HL-60/S4 treated with retinoic acid at 250 ng/mL for 4 days and 3 days (cell line): ENCODE data around the gene RHOU.

Source experiments
- in situ Hi-C: fragments of 300-500 bp; cut with MboI; formaldehyde crosslinking; loops from 2 replicates; pipeline ENCODE4 v1.7.0; 2022; ENCODE audit warnings: low sequenced_read_pairs

The RHOU gene

DNA sequence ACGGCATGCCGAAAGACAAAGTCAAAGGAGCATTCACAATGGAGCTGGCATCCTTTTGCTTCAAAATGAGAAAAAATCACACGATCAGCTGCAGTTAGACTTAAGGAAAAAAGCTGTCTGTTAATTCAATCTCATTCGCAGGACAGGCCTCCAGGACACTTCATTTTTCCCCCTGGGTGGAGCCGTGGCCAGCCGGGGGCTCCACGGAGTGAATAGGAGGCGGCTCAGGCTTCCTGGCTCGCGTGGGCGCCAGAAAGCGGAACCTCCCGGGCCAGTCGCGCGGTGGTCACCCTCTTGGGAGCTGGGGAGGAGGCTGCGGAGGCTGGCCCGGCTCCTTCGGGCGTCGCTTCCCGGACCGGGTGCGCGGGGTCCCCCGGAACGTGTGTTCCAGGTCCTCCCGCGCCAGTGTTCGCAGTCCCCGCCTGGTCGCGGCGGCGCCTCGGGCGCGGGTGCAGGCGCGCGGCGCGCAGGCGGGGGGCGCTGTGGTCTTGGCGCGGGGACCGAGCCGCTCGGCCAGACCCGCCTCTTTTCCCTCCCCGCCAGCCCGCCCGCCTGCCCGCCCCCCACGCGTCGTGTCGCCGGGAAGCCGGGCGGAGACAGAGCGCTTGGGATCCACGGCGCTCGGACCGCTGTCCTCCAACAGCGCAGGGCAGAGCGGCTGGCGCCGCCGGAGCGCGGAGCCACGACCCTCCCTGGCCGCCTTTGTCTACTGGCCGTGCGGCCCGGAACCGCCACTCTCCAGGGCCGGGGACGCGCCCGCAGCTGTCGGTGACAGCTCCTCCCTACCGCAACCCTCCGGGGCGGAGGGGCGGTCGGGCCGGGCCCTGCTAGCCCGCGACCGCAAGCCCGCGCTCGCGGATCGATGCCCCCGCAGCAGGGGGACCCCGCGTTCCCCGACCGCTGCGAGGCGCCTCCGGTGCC is at the start of gene RHOU:
RHOU (plus strand) TSS at position 599 of the 921 bp plus-strand sequence; CDS start at position 863, 264 bp downstream.
- in situ Hi-C loops = no loop called here

DNA sequence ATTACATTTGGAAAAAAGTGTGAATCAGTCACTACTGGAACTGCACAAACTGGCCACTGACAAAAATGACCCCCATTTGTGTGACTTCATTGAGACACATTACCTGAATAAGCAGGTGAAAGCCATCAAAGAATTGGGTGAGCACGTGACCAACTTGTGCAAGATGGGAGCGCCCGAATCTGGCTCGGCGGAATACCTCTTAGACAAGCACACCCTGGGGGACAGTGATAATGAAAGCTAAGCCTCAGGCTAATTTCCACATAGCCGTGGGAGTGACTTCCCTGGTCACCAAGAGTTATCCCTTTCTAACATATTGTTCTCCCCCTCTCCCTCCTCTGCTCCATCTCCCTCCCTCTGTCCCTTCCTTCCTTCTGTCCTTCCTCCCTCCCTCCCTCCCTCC is 47.7 kb upstream of the RHOU start:
- in situ Hi-C loops = no loop called here

DNA sequence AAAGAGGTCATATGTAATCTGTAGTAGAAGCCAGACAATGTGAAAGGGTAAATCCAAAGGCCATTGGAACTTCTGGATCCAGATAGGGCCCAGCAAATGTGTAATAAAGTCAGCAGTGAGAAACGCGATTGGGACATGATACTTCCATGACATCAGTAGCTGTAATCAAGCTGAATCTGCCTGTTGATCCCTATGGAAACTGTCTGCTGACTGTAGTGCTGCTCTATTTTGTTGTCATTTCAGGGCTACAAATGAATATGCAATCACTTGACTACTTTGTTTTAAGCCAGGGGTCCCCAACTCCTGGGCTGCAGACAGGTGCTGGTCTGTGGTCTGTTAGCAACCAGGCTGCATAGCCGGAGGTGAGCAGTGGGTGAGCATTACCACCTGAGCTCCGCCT is 46.0 kb upstream of the RHOU start:
- in situ Hi-C loops = no loop called here

DNA sequence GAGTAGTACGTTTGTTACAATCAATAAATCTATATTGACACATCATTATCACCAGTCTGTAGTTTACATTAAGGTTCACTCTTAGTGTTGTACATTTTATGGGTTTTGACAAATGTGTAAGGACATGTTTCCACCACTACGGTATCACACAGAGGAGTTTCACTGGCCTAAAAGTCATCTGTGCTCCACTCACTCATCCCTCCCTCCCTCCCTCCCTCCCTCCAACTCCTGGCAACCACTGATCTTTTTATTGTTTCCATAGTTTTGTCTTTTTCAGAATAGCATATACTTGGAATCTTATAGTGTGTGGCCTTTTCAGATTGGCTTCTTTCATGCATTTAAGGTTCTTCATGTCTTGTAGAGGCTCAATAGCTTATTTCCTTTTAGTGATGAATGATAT is 44.1 kb upstream of the RHOU start:
- in situ Hi-C loops = loop anchor here (10.0 kb wide), 1 partner anchor 544 kb away; no protein-coding TSS in a partner anchor

DNA sequence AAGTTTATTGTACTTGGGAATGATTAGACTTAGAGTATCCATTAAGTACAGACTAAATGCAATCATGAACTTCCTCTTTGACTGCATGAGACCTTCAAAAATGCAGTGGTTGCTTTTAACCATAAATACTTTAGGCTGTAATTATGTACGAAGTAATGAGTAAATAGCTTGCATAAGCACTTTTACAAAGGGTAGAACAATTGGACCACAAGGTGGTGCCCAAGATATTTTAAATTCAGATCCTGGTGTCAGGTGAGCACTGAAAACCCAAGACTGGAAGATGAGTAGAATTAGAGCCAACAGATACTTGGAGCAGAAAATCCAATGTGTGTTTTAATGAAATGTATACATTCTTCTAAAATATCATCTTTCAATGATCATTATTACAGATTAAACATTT is 43.4 kb upstream of the RHOU start:
- in situ Hi-C loops = loop anchor here (10.0 kb wide), 1 partner anchor 543 kb away; no protein-coding TSS in a partner anchor

DNA sequence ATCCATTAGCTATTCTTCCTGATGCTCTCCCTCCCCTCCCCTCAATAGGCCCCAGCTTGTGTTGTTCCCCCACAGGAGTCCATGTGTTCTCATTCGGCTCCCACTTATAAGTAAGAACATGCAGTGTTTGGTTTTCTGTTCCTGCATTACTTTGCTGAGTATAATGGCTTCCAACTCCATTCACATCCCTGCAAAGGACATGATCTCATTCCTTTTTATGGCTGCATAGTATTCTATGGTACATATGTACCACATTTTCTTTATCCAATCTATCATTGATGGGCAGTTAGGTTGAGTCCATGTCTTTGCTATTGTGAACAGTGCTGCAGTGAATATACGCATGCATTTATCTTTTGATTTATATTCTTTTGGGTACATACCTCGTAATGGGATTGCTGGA is 40.8 kb upstream of the RHOU start:
- in situ Hi-C loops = loop anchor here (10.0 kb wide), 1 partner anchor 540 kb away; no protein-coding TSS in a partner anchor

DNA sequence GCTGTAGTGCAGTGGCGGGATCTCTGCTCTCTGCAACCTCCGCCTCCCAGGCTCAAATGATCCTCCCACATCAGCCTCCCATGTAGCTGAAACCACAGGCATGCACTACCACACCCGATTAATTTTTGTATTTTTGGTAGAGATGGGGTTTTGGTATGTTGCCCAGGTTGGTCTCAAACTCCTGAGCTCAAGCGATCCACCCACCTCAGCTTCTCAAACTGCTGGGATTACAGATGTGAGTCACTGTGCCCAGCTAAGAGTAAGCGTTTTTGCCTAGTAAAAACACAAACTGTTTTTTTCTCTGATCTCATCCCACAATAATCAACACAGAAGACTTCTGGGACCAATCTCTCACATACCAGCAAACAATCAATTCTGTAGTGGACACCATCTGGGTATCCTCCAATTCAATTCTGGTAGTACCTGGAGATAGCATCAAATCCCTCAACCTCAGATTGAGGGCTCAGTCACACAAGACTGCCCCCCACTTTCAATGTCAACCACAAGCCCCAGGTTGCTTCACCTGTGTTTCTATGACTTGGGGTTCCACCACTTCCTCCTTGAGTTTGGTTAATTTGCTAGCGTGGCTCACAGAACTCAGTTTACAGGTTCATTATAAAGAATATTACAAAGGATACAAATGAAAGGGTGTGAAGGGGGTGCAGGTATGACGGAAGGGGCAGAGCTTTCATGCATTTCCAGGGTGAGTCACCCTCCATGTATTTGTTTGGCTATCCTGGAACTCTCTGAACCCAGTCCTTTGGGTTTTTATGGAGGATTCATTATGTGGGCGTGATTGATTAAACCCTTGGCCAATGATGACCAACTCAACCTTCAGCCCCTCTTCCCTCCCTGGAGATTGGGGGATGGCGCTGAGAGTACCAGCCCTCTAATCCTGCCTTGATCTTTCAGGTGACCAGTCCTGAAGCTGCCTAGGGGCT is 40.0 kb upstream of the RHOU start:
- in situ Hi-C loops = loop anchor here (10.0 kb wide), 1 partner anchor 540 kb away; no protein-coding TSS in a partner anchor

DNA sequence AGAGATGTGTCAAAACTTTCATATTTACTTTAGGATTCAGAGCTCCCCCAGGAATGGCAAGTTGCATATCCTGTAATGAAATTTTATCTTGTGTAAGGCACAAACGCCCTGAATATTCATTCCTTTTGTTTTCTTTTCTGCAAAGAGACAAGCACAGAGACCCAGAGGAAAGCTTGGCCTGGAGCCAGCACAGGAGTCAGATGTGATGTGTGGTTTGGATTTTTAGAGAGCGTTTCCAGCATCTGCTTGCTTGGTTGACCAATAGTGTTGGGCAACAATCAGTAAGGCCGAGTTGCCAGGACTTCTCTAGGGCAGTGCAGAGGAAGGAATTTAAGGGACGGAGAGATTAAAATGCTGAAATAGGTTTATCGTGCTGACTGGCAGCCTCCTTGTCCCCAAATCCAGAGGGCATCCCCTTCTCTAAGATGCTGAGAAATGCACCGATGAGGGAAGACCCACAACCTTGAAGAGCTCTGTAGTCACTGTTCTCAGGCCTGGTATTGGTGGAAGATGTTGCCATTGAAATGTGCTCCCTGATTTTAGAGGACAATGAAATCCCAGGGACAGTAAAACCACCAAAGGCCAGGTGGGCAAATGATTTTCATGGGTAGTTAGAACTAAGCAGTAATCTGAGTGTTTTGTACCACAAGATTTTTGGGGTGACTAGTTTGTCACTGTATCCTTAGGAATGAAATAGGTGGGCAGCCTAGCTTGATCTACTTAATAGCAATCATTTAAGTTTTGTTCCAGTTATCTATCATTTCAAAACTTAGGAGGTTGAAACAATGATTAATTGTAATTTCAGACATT is 37.9 kb upstream of the RHOU start:
- in situ Hi-C loops = loop anchor here (10.0 kb wide), 1 partner anchor 537 kb away; no protein-coding TSS in a partner anchor

DNA sequence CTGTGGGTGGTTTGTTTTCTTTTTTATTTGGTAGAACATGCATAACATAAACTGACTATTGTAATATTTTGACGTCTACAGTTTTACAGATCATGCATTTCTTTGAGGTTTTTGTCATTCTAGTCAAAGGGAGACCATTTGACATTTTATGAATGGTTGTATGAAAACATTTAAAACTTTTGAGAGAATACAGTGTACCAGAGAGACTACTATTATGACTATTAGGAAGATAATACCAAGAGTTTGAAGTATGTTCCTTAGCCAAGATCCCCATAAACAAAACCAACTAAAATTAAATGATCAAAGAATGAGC is 37.3 kb upstream of the RHOU start:
- in situ Hi-C loops = loop anchor here (10.0 kb wide), 1 partner anchor 537 kb away; no protein-coding TSS in a partner anchor

DNA sequence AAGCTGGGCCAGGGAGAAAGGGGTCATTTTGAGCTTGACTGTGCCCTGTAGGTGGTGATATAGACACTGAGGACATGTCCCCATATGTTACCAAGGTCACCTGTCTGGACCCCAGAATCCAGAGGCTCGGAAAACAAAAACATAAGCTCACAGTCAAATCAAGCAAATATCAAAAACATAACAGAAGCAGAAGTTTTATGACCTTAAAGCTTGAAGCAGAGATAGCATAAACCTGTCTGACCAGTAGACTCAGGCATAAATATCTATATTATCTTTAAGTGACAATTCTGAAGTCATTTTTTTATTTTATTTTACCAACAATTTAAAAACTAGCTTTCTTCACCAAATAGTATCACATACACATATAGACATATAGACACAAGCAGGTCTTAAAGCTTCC is 32.8 kb upstream of the RHOU start:
- in situ Hi-C loops = no loop called here

DNA sequence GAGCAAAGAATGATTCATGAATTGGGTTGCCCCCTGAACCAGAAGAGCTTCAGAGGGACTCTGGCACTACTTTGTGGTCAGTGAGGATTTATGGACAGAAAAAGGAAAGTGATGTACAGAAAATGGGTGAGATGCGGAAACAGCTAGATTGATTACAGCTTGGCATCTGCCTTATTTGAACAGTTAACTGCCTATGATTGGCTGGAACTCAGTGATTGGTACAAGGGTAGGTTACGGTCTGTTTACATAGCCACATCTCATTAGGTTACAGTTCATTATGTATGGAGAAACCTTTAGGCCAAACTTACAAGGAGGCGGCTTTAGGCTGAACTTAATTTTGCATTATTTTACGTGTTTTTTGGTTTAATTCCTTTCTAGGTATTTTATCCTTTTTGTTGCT is 29.0 kb upstream of the RHOU start:
- in situ Hi-C loops = no loop called here

DNA sequence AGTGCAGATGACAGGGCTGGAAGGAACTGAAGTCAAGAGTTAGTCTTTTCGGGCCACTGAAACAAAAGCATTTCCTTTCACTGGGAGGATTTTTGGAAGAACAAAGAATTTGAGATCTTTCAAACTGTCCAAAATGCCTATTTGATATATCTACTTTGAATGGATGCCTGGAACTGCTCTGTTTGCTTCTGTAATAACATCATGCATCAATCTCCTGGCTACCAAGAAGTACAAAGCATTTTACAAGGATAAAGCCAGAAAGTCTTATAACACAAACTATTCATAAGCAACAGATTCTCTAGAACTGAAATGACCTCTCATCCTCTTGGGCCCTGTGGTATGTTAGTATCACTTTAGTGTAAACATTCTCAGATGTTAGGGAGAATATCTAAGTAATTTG is 18.2 kb upstream of the RHOU start:
- in situ Hi-C loops = no loop called here

DNA sequence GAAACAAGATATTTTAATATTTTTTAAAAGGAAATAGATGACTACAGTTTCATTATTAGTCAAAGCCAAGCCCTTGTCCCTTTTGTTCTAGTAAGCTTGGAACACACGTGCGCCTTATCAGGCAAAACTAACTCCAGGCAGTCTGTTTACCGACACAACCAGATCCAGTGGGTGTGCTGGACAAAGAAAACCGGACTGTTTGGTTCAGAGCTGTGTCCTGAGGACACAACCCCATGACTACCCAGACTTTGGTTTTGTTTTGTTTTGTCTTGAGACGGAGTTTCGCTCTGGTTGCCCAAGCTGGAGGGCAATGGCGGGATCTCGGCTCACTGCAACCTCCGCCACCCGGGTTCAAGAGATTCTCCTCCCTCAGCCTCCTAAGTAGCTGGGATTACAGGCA is 13.9 kb upstream of the RHOU start:
- in situ Hi-C loops = no loop called here

DNA sequence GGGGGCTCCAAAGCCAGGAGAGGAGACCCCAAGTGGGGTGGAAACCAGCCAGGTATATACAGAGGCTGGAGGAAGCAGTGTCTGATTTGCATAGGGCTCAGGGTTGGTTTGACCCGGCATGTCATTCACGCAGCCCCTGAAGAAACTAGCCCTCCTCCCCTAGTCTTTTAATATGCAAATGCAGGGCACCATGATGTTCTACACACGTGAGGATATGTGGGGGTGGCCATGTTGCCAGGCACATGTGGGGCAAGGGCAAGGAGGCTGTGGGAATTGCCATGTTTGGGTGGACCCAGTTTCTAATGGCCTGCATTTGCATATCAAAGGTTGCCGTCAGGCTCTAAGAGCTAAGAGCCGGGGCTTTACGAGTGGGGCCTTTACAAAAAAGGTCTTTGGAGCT is 12.0 kb upstream of the RHOU start:
- in situ Hi-C loops = no loop called here

DNA sequence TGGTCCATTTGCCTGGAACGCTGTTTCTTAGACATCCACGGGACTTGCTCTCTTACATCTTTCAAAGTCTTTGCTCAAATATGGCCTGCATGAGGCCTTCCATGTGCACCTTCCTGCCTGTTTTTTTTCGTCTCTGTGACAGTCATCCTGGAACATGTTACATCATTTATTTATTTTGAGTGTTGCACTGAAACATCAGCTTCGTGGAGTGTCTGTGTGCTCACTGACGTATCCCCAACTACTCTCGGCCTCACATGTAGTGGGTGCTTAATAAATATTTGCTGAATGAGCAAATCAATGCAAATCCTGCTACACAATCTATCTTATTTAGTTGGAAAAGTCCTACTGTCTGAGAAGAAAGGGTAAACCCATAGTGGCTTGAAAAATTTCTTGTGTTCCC is 11.4 kb upstream of the RHOU start:
- in situ Hi-C loops = no loop called here

DNA sequence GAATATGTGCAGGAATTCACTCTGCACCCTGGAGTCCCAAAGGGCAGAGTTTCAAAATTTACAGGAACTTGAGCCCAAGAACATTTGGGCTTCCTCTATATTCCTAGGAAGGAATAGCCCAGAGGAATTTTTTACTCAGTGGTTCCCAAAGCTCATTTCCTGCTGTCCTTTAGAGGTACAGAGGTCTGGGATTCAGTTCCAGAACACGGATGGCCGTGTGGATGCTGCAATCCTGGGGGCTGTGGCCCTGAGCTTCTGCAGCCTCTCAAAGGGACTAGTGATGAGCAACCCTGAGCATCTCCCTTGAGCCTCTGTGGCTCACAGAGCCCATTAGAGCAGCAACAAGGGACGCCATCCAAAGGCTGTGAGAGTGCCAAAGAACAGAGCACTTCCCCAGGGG is 10.1 kb upstream of the RHOU start:
- in situ Hi-C loops = no loop called here

DNA sequence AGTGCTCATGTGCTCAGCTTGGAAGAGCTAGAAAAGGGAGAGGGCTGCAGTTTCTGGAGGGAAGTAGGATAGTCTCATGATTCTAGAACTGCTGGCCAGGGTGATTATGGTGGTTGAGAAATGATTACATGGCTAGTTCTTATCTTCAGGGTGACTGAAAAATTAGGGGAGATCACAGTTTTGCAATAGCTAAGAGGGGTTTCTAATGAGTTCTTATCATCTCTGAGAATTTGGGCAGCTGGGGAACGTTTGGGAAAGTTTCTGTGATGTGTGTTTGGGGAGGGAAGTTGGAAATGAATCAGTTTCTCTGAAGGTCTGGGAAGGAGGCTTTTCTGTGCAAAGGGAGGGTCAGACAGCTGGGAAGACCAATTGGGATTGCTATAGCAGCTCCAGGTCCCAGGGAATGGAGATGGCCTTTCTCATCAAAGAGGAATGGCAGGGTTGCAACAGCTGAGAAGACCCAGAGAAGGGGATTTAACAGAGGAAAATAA is 7.6 kb upstream of the RHOU start:
- in situ Hi-C loops = no loop called here

DNA sequence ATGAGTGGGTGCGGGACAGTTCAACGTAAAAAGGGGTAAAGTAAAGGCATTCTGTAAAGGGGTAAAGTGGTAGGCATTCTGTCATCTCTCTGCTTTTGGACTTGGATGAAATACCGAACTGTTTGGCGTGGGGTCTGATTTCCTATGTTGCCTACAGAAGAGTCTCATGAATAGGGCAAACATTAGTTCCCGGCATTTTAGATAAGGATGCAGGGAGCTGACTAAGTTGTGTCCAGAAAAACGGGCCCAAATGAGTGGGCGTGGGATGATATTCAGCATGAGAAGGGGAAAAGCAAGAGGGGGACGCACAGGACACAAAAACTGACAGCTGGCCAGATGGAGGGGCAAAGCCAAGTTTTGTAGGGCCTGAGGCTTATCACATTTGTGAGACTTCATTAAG is 2.9 kb upstream of the RHOU start:
- in situ Hi-C loops = no loop called here

DNA sequence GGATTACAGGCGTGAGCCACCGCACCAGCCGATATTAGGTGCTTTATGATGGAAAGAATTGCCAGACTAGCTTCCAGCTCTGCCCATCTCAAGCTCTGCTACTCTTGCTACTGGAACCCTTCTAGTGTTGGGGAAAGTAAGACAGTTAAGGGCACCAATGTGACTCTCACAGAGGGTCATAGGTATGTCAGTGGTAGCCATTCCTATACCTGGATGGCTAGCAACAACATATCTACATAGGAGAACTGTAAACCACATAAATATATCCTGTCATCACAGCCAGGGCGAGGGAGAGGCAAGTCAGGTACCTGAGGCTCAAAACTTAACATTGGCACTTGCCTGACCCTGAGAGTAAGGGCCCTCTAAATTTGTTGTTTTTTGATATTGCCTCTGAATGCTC is 1.7 kb upstream of the RHOU start:
- in situ Hi-C loops = no loop called here

DNA sequence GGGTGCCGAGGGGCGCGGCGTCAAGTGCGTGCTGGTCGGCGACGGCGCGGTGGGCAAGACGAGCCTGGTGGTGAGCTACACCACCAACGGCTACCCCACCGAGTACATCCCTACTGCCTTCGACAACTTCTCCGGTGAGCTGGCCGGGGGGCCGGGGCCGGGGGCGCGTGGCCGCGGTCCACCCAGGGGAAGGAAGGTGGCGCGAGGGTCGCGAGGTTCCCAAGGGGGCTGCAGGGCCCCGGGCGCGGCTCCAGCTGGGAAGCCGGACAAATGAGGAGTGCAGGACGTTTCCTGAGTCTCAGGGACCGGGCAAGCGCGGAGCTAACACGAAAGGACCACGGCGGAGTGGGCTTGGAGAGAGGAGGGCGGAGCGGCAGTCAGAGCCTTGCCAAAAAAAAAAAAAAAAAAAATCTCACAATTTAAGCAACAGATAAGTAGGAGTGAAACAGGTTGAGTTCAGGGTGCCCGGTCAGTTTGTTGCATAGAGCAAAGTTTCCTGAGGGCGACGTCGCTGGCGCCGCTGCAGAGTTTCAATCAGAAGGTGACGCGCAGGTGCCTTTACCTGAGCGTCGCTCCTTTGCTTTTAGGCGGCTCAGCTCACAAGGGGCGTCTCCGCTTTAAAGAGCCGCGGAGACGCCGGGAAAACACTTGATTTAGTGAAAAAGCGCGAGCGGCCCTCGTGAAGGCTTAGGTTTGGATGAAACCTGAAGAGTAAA is 750 bp downstream of the RHOU start:
- in situ Hi-C loops = no loop called here
